Measurements from ENCODE around the gene PHF12.

Gene PHF12

GRCh38 chr17:28926366-28926765, 25.0 kb downstream of the PHF12 start:
- H3K36me3 ChIP-seq (ENCODE audit: insufficient read depth, low read length): peaks cover 59% of the 10 kb centered on the region
- no peak overlapping the region for H2AFZ ChIP-seq (ENCODE audit: low read depth, low read length)
- H3K4me1 ChIP-seq (ENCODE audit: insufficient read depth, low read length): no peaks in the 10 kb centered on the region
- no peak overlapping the region for H3K4me3 ChIP-seq (ENCODE audit: low read length)
- H3K9me3 ChIP-seq (ENCODE audit: low read length): no peaks in the 10 kb centered on the region
- H3K27me3 ChIP-seq (ENCODE audit: insufficient read depth, low read length): no peaks in the 10 kb centered on the region

- H3K36me3 ChIP-seq (ENCODE audit: insufficient read depth, low read length): peaks cover 63% of the 10 kb centered on the region
- H3K9me3 ChIP-seq (ENCODE audit: low read length): no peaks in the 10 kb centered on the region
- no peaks in the 10 kb centered on the region for H3K4me1 ChIP-seq (ENCODE audit: insufficient read depth, low read length)
- H3K4me3 ChIP-seq (ENCODE audit: low read length): no peak overlapping the region
- H3K27me3 ChIP-seq (ENCODE audit: insufficient read depth, low read length): no peaks in the 10 kb centered on the region
- no peak overlapping the region for H2AFZ ChIP-seq (ENCODE audit: low read depth, low read length)
Observed at GRCh38 chr17:28925912-28926365, 25.4 kb downstream of the PHF12 start.

GRCh38 chr17:28920201-28920600, 31.1 kb downstream of the PHF12 start:
- Histone ChIP-seq H3K27me3 (ENCODE audit: insufficient read depth, low read length) (no peaks in the 10 kb centered on the region), H3K4me1 (ENCODE audit: insufficient read depth, low read length) (no peaks in the 10 kb centered on the region), H2AFZ (ENCODE audit: low read depth, low read length) (no peak overlapping the region), H3K4me3 (ENCODE audit: low read length) (no peak overlapping the region), H3K9me3 (ENCODE audit: low read length) (no peaks in the 10 kb centered on the region), H3K36me3 (ENCODE audit: insufficient read depth, low read length) (peaks cover 89% of the 10 kb centered on the region)

- Histone ChIP-seq H3K27me3 (ENCODE audit: insufficient read depth, low read length) (no peaks in the 10 kb centered on the region), H3K4me1 (ENCODE audit: insufficient read depth, low read length) (no peaks in the 10 kb centered on the region), H3K9me3 (ENCODE audit: low read length) (no peaks in the 10 kb centered on the region), H3K36me3 (ENCODE audit: insufficient read depth, low read length) (peaks cover 88% of the 10 kb centered on the region), H3K4me3 (ENCODE audit: low read length) (no peak overlapping the region), H2AFZ (ENCODE audit: low read depth, low read length) (no peak overlapping the region)
Observed at GRCh38 chr17:28918295-28918694, 33.0 kb downstream of the PHF12 start.

- Histone ChIP-seq H3K4me3 (ENCODE audit: low read length) (no peak overlapping the region), H3K36me3 (ENCODE audit: insufficient read depth, low read length) (peaks cover 89% of the 10 kb centered on the region), H3K9me3 (ENCODE audit: low read length) (no peaks in the 10 kb centered on the region), H3K4me1 (ENCODE audit: insufficient read depth, low read length) (no peaks in the 10 kb centered on the region), H3K27me3 (ENCODE audit: insufficient read depth, low read length) (no peaks in the 10 kb centered on the region), H2AFZ (ENCODE audit: low read depth, low read length) (no peak overlapping the region)
Observed at GRCh38 chr17:28917465-28917864, 33.9 kb downstream of the PHF12 start.

GRCh38 chr17:28917029-28917428, 34.3 kb downstream of the PHF12 start:
- Histone ChIP-seq H3K9me3 (ENCODE audit: low read length) (no peaks in the 10 kb centered on the region), H2AFZ (ENCODE audit: low read depth, low read length) (no peak overlapping the region), H3K4me1 (ENCODE audit: insufficient read depth, low read length) (no peaks in the 10 kb centered on the region), H3K27me3 (ENCODE audit: insufficient read depth, low read length) (no peaks in the 10 kb centered on the region), H3K4me3 (ENCODE audit: low read length) (no peak overlapping the region), H3K36me3 (ENCODE audit: insufficient read depth, low read length) (peaks cover 89% of the 10 kb centered on the region)

GRCh38 chr17:28916302-28916934, 34.9 kb downstream of the PHF12 start:
- no peaks in the 10 kb centered on the region for H3K4me1 ChIP-seq (ENCODE audit: insufficient read depth, low read length)
- H3K36me3 ChIP-seq (ENCODE audit: insufficient read depth, low read length): peaks cover 89% of the 10 kb centered on the region
- H3K4me3 ChIP-seq (ENCODE audit: low read length): no peak overlapping the region
- no peak overlapping the region for H2AFZ ChIP-seq (ENCODE audit: low read depth, low read length)
- H3K9me3 ChIP-seq (ENCODE audit: low read length): no peaks in the 10 kb centered on the region
- H3K27me3 ChIP-seq (ENCODE audit: insufficient read depth, low read length): no peaks in the 10 kb centered on the region

- Histone ChIP-seq H3K4me3 (ENCODE audit: low read length) (no peak overlapping the region), H3K9me3 (ENCODE audit: low read length) (no peaks in the 10 kb centered on the region), H3K4me1 (ENCODE audit: insufficient read depth, low read length) (no peaks in the 10 kb centered on the region), H3K27me3 (ENCODE audit: insufficient read depth, low read length) (no peaks in the 10 kb centered on the region), H3K36me3 (ENCODE audit: insufficient read depth, low read length) (peaks cover 95% of the 10 kb centered on the region), H2AFZ (ENCODE audit: low read depth, low read length) (no peak overlapping the region)
Observed at GRCh38 chr17:28912938-28913333, 38.4 kb downstream of the PHF12 start.

GRCh38 chr17:28912281-28912937, 38.9 kb downstream of the PHF12 start:
- Histone ChIP-seq H2AFZ (ENCODE audit: low read depth, low read length) (no peak overlapping the region), H3K9me3 (ENCODE audit: low read length) (no peaks in the 10 kb centered on the region), H3K36me3 (ENCODE audit: insufficient read depth, low read length) (peaks cover 95% of the 10 kb centered on the region), H3K4me1 (ENCODE audit: insufficient read depth, low read length) (no peaks in the 10 kb centered on the region), H3K27me3 (ENCODE audit: insufficient read depth, low read length) (no peaks in the 10 kb centered on the region), H3K4me3 (ENCODE audit: low read length) (no peak overlapping the region)

- H2AFZ ChIP-seq (ENCODE audit: low read depth, low read length): no peak overlapping the region
- H3K9me3 ChIP-seq (ENCODE audit: low read length): no peaks in the 10 kb centered on the region
- no peaks in the 10 kb centered on the region for H3K27me3 ChIP-seq (ENCODE audit: insufficient read depth, low read length)
- peaks cover 95% of the 10 kb centered on the region for H3K36me3 ChIP-seq (ENCODE audit: insufficient read depth, low read length)
- no peaks in the 10 kb centered on the region for H3K4me1 ChIP-seq (ENCODE audit: insufficient read depth, low read length)
- no peak overlapping the region for H3K4me3 ChIP-seq (ENCODE audit: low read length)
Observed at GRCh38 chr17:28911411-28912045, 39.8 kb downstream of the PHF12 start.

- H3K36me3 ChIP-seq (ENCODE audit: insufficient read depth, low read length): peaks cover 94% of the 10 kb centered on the region
Observed at GRCh38 chr17:28910534-28910933, 40.8 kb downstream of the PHF12 start.

GRCh38 chr17:28908640-28909167, 42.6 kb downstream of the PHF12 start:
- no peaks in the 10 kb centered on the region for H3K9me3 ChIP-seq (ENCODE audit: low read length)
- H3K36me3 ChIP-seq (ENCODE audit: insufficient read depth, low read length): peaks cover 79% of the 10 kb centered on the region
- H3K4me3 ChIP-seq (ENCODE audit: low read length): no peak overlapping the region
- H3K4me1 ChIP-seq (ENCODE audit: insufficient read depth, low read length): no peaks in the 10 kb centered on the region
- no peak overlapping the region for H2AFZ ChIP-seq (ENCODE audit: low read depth, low read length)
- H3K27me3 ChIP-seq (ENCODE audit: insufficient read depth, low read length): no peaks in the 10 kb centered on the region

More at GRCh38 chr17:28910534-28910933, 40.8 kb downstream of the PHF12 start:
- no peak overlapping the region for H3K4me3 ChIP-seq (ENCODE audit: low read length)
- H3K27me3 ChIP-seq (ENCODE audit: insufficient read depth, low read length): no peaks in the 10 kb centered on the region
- H3K4me1 ChIP-seq (ENCODE audit: insufficient read depth, low read length): no peaks in the 10 kb centered on the region
- no peaks in the 10 kb centered on the region for H3K9me3 ChIP-seq (ENCODE audit: low read length)
- no peak overlapping the region for H2AFZ ChIP-seq (ENCODE audit: low read depth, low read length)

- H3K27me3 ChIP-seq (ENCODE audit: insufficient read depth, low read length): no peaks in the 10 kb centered on the region
- peaks cover 71% of the 10 kb centered on the region for H3K36me3 ChIP-seq (ENCODE audit: insufficient read depth, low read length)
- H3K4me3 ChIP-seq (ENCODE audit: low read length): no peak overlapping the region
Observed at GRCh38 chr17:28907709-28908475, 43.4 kb downstream of the PHF12 start.

More at GRCh38 chr17:28907709-28908475, 43.4 kb downstream of the PHF12 start:
- H3K9me3 ChIP-seq (ENCODE audit: low read length): no peaks in the 10 kb centered on the region
- H2AFZ ChIP-seq (ENCODE audit: low read depth, low read length): no peak overlapping the region
- H3K4me1 ChIP-seq (ENCODE audit: insufficient read depth, low read length): no peaks in the 10 kb centered on the region

Data from neuron (in vitro differentiated cells).